GM23248 (cell line): ENCODE measurements around the gene ANKRD52.

Source experiments
- EZH2 ChIP-seq: fragments of 200-600 bp; sonication (generic); IDR thresholded peaks from 2 replicates; pipeline ENCODE4 v1.6.1; 2018; ENCODE audit warnings: antibody characterized with exemption, mild to moderate bottlenecking; ENCODE audit not compliant: insufficient read depth, poor library complexity, severe bottlenecking
- EZH2phosphoT487 ChIP-seq: fragments of 200-600 bp; sonication (generic); IDR thresholded peaks from 2 replicates; pipeline ENCODE4 v1.6.1; 2018; ENCODE audit warnings: antibody characterized with exemption, moderate library complexity, mild to moderate bottlenecking, low read depth; ENCODE audit not compliant: insufficient read depth

- TF ChIP-seq EZH2 (no peak), EZH2phosphoT487 (no peak)
Measured at GRCh38 chr12:56261503-56262232, 3.5 kb upstream of the ANKRD52 start.
